Prostate gland (tissue), 2 donors: ENCODE results near the gene TMEM44. TPM values are rescaled to one million over a fixed set of nuclear protein-coding genes. Genes with fewer than 3 reads are reported as not detected.
A peak's percentile ranks its signal among the peaks of the same experiment; 100 is the strongest.

ENCODE experiments used
- DNase-seq: peaks from one replicate; pipeline ENCODE4 v3.0.0-alpha.2; 2019; ENCODE audit warnings: low spot score
- H3K27ac ChIP-seq, 2 donors: fragments of 200-600 bp; sonication (generic); 2 replicates each; pipeline ENCODE4 v1.5.1; 2017 to 2019
- H3K27me3 ChIP-seq: fragments of 200-600 bp; sonication (generic); replicated peaks from 2 replicates; pipeline ENCODE4 v1.5.1; 2019; ENCODE audit not compliant: insufficient read depth
- H3K36me3 ChIP-seq, 2 donors: fragments of 200-600 bp; sonication (generic); 1 replicate in 1 of 2; 2 replicates in 1 of 2; pipeline versions ENCODE4 v1.5.1 to v1.8.1; 2017 to 2019
- H3K4me1 ChIP-seq: fragments of 200-600 bp; sonication (generic); replicated peaks from 2 replicates; pipeline ENCODE4 v1.5.1; 2019
- H3K4me3 ChIP-seq, 2 donors: fragments of 200-600 bp; sonication (generic); 2 replicates each; pipeline ENCODE4 v1.5.1; 2017 to 2019
- H3K9me3 ChIP-seq: fragments of 200-600 bp; sonication (generic); 2 replicates; pipeline ENCODE4 v1.5.1; 2017
- POLR2A ChIP-seq: fragments of 450-650 bp; IDR thresholded peaks from one replicate; pipeline ENCODE4 v1.6.1; 2016; ENCODE audit warnings: antibody characterized with exemption, mild to moderate bottlenecking
- POLR2AphosphoS5 ChIP-seq: sonication (generic); formaldehyde crosslinking; IDR thresholded peaks from one replicate; pipeline ENCODE4 v1.6.1; 2017; ENCODE audit warnings: antibody characterized with exemption
- WGBS: methylation state at CpG from one replicate; pipeline ENCODE4 v1.1.5; 2018; 5-methylcytosine and 5-hydroxymethylcytosine counted together
- intact Hi-C: fragments of 100-400 bp; cut with DNase I; formaldehyde crosslinking; loops from one replicate; pipeline ENCODE4 v1.14.2; 2022
- total RNA-seq, 2 donors: library from RNA; depleted of rRNA; stranded (reverse); fragments of >200 nt; gene quantifications; one replicate each; pipeline ENCODE4 v1.1.0, GENCODE V29; 2016
- TF ChIP-seq, protein P1 (sequence below), 4 experiments: fragments of 200-600 bp in 2 of 4; fragments of 450-650 bp in 2 of 4; sonication (generic) in 2 of 4; IDR thresholded peaks; 1 replicate in 3 of 4; 2 replicates in 1 of 4; pipeline ENCODE4 v1.5.1; 2016 to 2019; ENCODE audit warnings: antibody characterized with exemption in 4 of 4, mild to moderate bottlenecking in 2 of 4, moderate library complexity in 2 of 4

TMEM44 gene
- total RNA-seq, 2 donors from 2014 or later: 11.0 to 11.1 TPM

DNA sequence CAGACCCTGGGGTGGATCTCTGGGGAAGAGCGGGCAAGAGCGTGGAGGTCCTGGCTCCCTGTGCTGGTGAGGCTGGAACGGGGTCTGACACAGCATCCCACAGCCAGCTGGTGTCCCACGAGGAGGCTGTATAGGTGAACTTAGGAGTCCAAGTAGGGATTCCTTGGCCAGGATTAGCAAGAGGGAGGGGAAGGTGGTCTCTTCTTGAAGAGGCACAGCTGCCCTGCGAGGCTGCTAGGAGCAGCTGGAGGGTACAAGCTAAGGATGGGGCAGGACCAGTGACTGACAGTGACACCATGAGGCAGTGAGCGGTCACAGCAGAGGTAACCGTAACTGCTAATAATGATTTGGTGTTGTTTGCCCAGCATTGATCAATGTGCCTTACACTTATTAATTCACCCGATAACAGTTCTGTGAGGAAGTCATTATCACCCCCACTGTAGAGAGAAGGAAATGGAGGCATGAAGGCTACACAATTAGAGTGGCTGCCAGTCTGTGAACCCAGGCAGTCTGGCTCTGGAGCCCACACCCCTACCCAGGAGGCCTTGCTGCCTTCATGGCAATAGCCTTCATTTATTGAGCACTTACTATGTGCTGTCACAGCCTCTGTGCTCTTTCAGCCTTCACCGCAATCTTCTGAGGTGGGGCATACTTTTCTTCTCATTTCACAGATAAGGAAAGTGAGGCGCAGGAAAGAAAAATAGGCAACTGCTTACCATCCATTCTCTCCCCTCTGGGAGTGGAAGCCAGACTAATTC is 59.4 kb downstream of the TMEM44 start:
- Histone ChIP-seq H3K36me3 (no peaks in the 10 kb centered on the region), H3K4me1 (no peaks in the 10 kb centered on the region), H3K27ac (no peak overlapping the region), H3K4me3 (no peak overlapping the region), H3K27me3 (no peaks in the 10 kb centered on the region), H3K9me3 (no peaks in the 10 kb centered on the region)
- 64% methylated on average over 10 of the region's 10 CpGs for WGBS
- TF ChIP-seq, protein P1, sequence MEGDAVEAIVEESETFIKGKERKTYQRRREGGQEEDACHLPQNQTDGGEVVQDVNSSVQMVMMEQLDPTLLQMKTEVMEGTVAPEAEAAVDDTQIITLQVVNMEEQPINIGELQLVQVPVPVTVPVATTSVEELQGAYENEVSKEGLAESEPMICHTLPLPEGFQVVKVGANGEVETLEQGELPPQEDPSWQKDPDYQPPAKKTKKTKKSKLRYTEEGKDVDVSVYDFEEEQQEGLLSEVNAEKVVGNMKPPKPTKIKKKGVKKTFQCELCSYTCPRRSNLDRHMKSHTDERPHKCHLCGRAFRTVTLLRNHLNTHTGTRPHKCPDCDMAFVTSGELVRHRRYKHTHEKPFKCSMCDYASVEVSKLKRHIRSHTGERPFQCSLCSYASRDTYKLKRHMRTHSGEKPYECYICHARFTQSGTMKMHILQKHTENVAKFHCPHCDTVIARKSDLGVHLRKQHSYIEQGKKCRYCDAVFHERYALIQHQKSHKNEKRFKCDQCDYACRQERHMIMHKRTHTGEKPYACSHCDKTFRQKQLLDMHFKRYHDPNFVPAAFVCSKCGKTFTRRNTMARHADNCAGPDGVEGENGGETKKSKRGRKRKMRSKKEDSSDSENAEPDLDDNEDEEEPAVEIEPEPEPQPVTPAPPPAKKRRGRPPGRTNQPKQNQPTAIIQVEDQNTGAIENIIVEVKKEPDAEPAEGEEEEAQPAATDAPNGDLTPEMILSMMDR (IDR thresholded peaks at IDR 0.05): peak in 3 of 4 experiments; percentile 10 to 54 (median 52)
- TF ChIP-seq POLR2A: no peak
- DNase-seq: no peak
- intact Hi-C loops: loop anchor here (5.0 kb wide), 1 partner anchor 102 kb away; no protein-coding TSS in a partner anchor

DNA sequence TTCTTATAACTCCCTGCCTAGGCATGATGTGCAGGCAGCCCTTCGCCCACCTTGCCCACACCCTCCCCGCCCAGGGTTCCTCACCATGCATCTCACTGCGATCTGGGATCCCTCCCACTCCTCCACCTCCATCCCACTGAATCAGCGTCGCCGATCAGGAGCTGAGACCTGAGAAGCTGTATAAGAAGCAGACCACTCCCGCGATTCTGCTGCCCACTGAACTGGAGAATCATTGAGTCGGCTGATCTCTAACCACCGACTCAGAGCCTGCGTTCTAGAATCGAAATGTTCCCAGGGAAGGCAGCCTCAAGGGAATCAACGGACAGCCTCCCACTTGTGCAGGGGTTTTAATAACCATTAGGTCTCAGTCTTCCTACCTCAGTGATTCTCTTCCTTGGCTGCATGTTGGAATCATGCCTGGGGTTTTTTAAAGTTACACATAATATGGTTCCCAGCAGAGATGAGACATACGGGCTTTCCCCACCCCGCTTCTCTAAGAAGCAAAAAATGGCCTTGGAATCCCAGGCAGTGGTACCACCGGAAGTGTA is 60.2 kb downstream of the TMEM44 start:
- intact Hi-C loops: loop anchor here (5.0 kb wide), 1 partner anchor 101 kb away; no protein-coding TSS in a partner anchor
- no peaks in the 10 kb centered on the region for H3K9me3 ChIP-seq
- no peaks in the 10 kb centered on the region for H3K27me3 ChIP-seq
- H3K4me1 ChIP-seq: no peaks in the 10 kb centered on the region
- TF ChIP-seq POLR2A (no peak), POLR2AphosphoS5 (no peak)
- TF ChIP-seq, protein P1 (IDR thresholded peaks at IDR 0.05): no peak
- DNase-seq: no peak
- no peak overlapping the region for H3K4me3 ChIP-seq
- whole genome bisulfite sequencing: 87% methylated on average over 16 of the region's 16 CpGs
- no peaks in the 10 kb centered on the region for H3K36me3 ChIP-seq
- no peak overlapping the region for H3K27ac ChIP-seq

DNA sequence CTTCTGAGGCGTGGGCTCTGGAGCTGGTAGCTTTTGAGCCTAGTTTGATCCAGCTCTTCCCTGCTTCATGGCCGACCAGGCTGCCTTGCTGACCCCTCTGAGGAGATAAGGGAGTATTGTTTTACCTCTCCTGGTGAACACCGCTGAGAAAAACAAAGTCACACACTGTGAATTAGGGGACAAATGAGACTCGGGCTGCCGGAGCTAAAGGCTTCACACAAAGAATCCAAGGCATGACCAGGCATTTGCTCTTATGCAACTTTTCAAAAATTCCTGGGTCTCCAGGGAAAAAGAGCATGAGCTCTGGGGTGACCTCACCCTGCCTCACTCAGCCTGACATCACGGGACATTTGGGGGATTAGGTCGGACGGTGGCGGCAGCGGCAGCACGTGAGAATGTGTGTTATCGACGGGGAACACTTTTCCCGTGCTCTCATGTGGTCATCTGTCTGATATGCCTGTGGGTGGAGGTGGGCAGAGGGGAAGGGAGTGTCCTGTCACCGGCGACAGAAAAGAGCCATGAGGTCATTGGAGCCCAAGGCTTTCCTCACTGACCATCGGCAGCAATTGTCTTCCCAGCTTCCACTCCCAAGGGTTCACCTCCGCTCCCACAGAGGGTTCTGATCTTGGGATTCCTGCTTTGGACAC is 61.0 kb downstream of the TMEM44 start:
- H3K27ac ChIP-seq: no peak overlapping the region
- H3K36me3 ChIP-seq: no peaks in the 10 kb centered on the region
- no peak for DNase-seq
- H3K27me3 ChIP-seq: no peaks in the 10 kb centered on the region
- H3K4me3 ChIP-seq: no peak overlapping the region
- H3K4me1 ChIP-seq: no peaks in the 10 kb centered on the region
- TF ChIP-seq POLR2A (no peak), POLR2AphosphoS5 (no peak)
- TF ChIP-seq, protein P1 (IDR thresholded peaks at IDR 0.05): no peak
- H3K9me3 ChIP-seq: no peaks in the 10 kb centered on the region
- intact Hi-C loops: loop anchor here (5.0 kb wide), 1 partner anchor 100 kb away; no protein-coding TSS in a partner anchor
- 63% methylated on average over 18 of the region's 18 CpGs for WGBS

DNA sequence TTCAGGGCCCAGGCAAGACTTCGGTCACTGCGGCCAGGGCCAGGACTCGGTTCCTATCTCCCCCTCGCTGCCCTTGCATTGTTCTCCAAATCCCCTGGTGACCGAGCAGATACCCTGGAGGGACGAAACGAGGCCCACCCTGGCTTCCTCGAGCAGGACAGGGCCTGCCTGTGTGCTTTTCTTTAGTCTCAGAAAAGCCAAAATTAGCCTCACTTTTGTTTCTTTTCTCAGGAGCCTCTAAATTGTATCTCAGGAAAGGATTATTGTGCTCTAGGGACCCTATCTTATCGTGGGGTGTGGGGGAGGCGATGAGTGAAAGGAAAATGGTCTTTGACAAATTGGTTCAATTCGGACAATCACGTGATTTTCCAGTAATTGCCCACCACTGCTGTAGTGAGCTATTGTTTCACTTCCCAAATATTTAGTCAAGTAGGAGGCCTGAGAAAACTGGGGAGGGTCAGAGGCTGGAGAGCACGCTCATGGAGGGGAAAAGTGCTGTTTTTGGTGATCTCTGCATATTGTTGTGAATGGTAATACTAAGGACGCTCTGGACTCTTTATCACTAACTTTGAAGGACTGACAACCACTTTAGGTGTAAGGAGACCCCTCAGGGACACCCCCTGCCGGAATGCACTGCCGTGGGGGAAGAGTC is 61.6 kb downstream of the TMEM44 start:
- intact Hi-C loops: loop anchor here (5.0 kb wide), 1 partner anchor 99 kb away; no protein-coding TSS in a partner anchor
- TF ChIP-seq POLR2A (no peak), POLR2AphosphoS5 (no peak)
- TF ChIP-seq, protein P1 (IDR thresholded peaks at IDR 0.05): no peak
- no peaks in the 10 kb centered on the region for H3K4me1 ChIP-seq
- no peaks in the 10 kb centered on the region for H3K36me3 ChIP-seq
- H3K27me3 ChIP-seq: no peaks in the 10 kb centered on the region
- H3K4me3 ChIP-seq: no peak overlapping the region
- DNase-seq: no peak
- WGBS: 62% methylated on average over 16 of the region's 16 CpGs
- H3K9me3 ChIP-seq: no peaks in the 10 kb centered on the region
- H3K27ac ChIP-seq: no peak overlapping the region
